GM12878 (cell line): ENCODE measurements around the gene IGF2R. TPM values are rescaled to one million over a fixed set of nuclear protein-coding genes. Genes with fewer than 3 reads are reported as not detected.

Source experiments
- ATAC-seq: fragments of 200-7000 bp; cut with Tn5 transposase; 3 replicates; pipeline ENCODE4 v1.9.1; 2020; ENCODE audit warnings: mild to moderate bottlenecking, moderate library complexity
- BruUV-seq: library from RNA; stranded (reverse); fragments of 400-500 nt; replicated peaks from 2 replicates; lab custom pipeline; 2021; lab: Mats Ljungman, UMichigan
- CTCF ChIA-PET: fragments of 300-600 bp; sonication (Branson Sonifier 250); formaldehyde crosslinking; extraction: SDS; loops from one replicate; lab custom pipeline; 2021; ENCODE audit warnings: inconsistent platforms; lab: Yijun Ruan, JAX
- POLR2A ChIA-PET: fragments of 350-600 bp; formaldehyde crosslinking; extraction: SDS; loops from one replicate; lab custom pipeline; 2021; ENCODE audit warnings: inconsistent platforms; lab: Charles Lee
- RAD21 ChIA-PET: fragments of 300-600 bp; sonication (Branson Sonifier 250); formaldehyde crosslinking; loops from one replicate; lab custom pipeline; 2023; ENCODE audit warnings: antibody characterized with exemption; ENCODE audit not compliant: unreplicated experiment; lab: Charles Lee
- SMC1A ChIA-PET: fragments of 300-600 bp; sonication (Branson Sonifier 250); formaldehyde crosslinking; loops from one replicate; lab custom pipeline; 2023; ENCODE audit not compliant: unreplicated experiment, uncharacterized antibody; lab: Charles Lee
- DNase-seq: peaks from one replicate; pipeline ENCODE4 v3.0.0-alpha.2; 2011; ENCODE audit warnings: low read depth, low spot score
- FAIRE-seq: peaks from 3 replicates; lab custom pipeline; 2011; peaks lifted over from hg19 to GRCh38; lab: Jason Lieb, UNC
- H2AFZ ChIP-seq: 2 replicates; pipeline ENCODE4 v1.6.0; 2011; ENCODE audit warnings: low read depth, low read length, control low read depth; ENCODE audit not compliant: control insufficient read depth
- H3K27ac ChIP-seq: 2 replicates; pipeline ENCODE4 v1.5.1; 2011; ENCODE audit warnings: control low read depth; ENCODE audit not compliant: control insufficient read depth, insufficient read depth
- H3K27me3 ChIP-seq, 2 experiments: replicated peaks in 1 of 2; 2 replicates each; pipeline versions ENCODE4 v1.6.0 to v1.6.1; 2011; ENCODE audit warnings: low read length in 1 of 2; ENCODE audit not compliant: control insufficient read depth in 2 of 2, insufficient read depth in 2 of 2
- H3K36me3 ChIP-seq, 2 experiments: 2 replicates each; pipeline ENCODE4 v1.5.1; 2011; ENCODE audit warnings: low read length in 1 of 2; ENCODE audit not compliant: control insufficient read depth in 2 of 2, insufficient read depth in 2 of 2
- H3K4me1 ChIP-seq: 2 replicates; pipeline ENCODE4 v1.6.1; 2011; ENCODE audit warnings: mild to moderate bottlenecking, low read length, moderate library complexity, mixed read lengths; ENCODE audit not compliant: control insufficient read depth, insufficient read depth
- H3K4me2 ChIP-seq: 2 replicates; pipeline ENCODE4 v1.6.0; 2011; ENCODE audit warnings: control low read depth; ENCODE audit not compliant: control insufficient read depth, insufficient read depth
- H3K4me3 ChIP-seq: fragments of 200-600 bp; sonication (generic); 2 replicates; pipeline ENCODE4 v1.5.1; 2016
- H3K79me2 ChIP-seq: 2 replicates; pipeline ENCODE4 v1.6.0; 2011; ENCODE audit warnings: low read length; ENCODE audit not compliant: control insufficient read depth, insufficient read depth
- H3K9ac ChIP-seq: 2 replicates; pipeline ENCODE4 v1.8.0; 2011; ENCODE audit warnings: low read length, control low read depth, mixed read lengths; ENCODE audit not compliant: control insufficient read depth, insufficient read depth
- H3K9me3 ChIP-seq: replicated peaks from 3 replicates; pipeline ENCODE4 v1.5.1; 2011; ENCODE audit warnings: mild to moderate bottlenecking, low read length; ENCODE audit not compliant: control insufficient read depth, insufficient read depth
- H4K20me1 ChIP-seq: 2 replicates; pipeline ENCODE4 v1.6.0; 2011; ENCODE audit not compliant: control insufficient read depth, insufficient read depth
- CHD2 ChIP-seq: IDR thresholded peaks from 2 replicates; pipeline ENCODE4 v1.6.1; 2011; ENCODE audit warnings: low read depth, low read length, improper control_type of control experiment, borderline replicate concordance
- HSF1 ChIP-seq: fragments of 150-350 bp; IDR thresholded peaks from 2 replicates; pipeline ENCODE4 v1.6.1; 2014; ENCODE audit warnings: mild to moderate bottlenecking, low read depth, low read length
- JUND ChIP-seq: IDR thresholded peaks from 2 replicates; pipeline ENCODE4 v1.6.1; 2012; ENCODE audit warnings: low read depth, mild to moderate bottlenecking, low read length, improper control_type of control experiment, moderate library complexity
- MTA2 ChIP-seq: fragments of 450-650 bp; IDR thresholded peaks from 2 replicates; pipeline ENCODE4 v1.6.1; 2016; ENCODE audit warnings: low read depth, mild to moderate bottlenecking, moderate library complexity
- PAX8 ChIP-seq: fragments of 450-650 bp; IDR thresholded peaks from 2 replicates; pipeline ENCODE4 v1.6.1; 2017; ENCODE audit warnings: mild to moderate bottlenecking, moderate library complexity
- POLR2A ChIP-seq: IDR thresholded peaks from 2 replicates; pipeline ENCODE4 v1.6.1; 2011; ENCODE audit warnings: low read depth, mild to moderate bottlenecking, low read length
- SMAD1 ChIP-seq: fragments of 450-650 bp; IDR thresholded peaks from 2 replicates; pipeline ENCODE4 v1.6.1; 2018; ENCODE audit warnings: mild to moderate bottlenecking, low read depth; ENCODE audit not compliant: partially characterized antibody
- SP1 ChIP-seq: IDR thresholded peaks from one replicate; pipeline ENCODE4 v1.6.1; 2011; ENCODE audit warnings: low read depth, low read length
- ZBED1 ChIP-seq: IDR thresholded peaks from 2 replicates; pipeline ENCODE4 v1.6.1; 2016; ENCODE audit warnings: borderline replicate concordance
- ZNF687 ChIP-seq: fragments of 450-650 bp; IDR thresholded peaks from 2 replicates; pipeline ENCODE4 v1.6.1; 2017; ENCODE audit warnings: mild to moderate bottlenecking, moderate library complexity
- ZZZ3 ChIP-seq: IDR thresholded peaks from 2 replicates; pipeline ENCODE4 v1.6.1; 2011; ENCODE audit warnings: low read depth; ENCODE audit not compliant: control insufficient read depth, insufficient read length
- WGBS: methylation state at CpG from one replicate; pipeline ENCODE4 v1.1.6; 2016; ENCODE audit warnings: low lambda C conversion rate; ENCODE audit not compliant: insufficient replicate concordance, insufficient coverage; ENCODE audit errors: missing lambda C conversion rate; 5-methylcytosine and 5-hydroxymethylcytosine counted together
- in situ Hi-C: fragments of 300-500 bp; cut with MboI; formaldehyde crosslinking; loops from 9 replicates; pipeline ENCODE4 v1.14.3; 2018; ENCODE audit warnings: mixed read lengths
- intact Hi-C: fragments of 100-400 bp; cut with micrococcal nuclease; formaldehyde crosslinking; loops from one replicate; pipeline ENCODE4 v1.14.2; 2022; ENCODE audit not compliant: unreplicated experiment
- polyA plus RNA-seq, 11 experiments: library from polyadenylated mRNA; depleted of rRNA in 4 of 11; unstranded in 6 of 11; stranded (reverse) in 5 of 11; fragments of >200 nt; fragmentation: Nextera tagmentation in 4 of 11; fragmentation: Illumina TruSeq in 1 of 11; extraction: Ambion mirVana in 4 of 11; extraction: Trizol in 1 of 11; gene quantifications; 1 replicate in 1 of 11; 2 replicates in 10 of 11; pipeline versions ENCODE4 v1.2.1 to v1.2.3, GENCODE V29; 2011 to 2016; ENCODE audit warnings: inconsistent platforms in 2 of 11, missing spikeins in 2 of 11, low read depth in 1 of 11
- total RNA-seq, 4 experiments: library from RNA; depleted of rRNA in 3 of 4; stranded (reverse); fragments of >200 nt in 3 of 4; fragmentation: Illumina TruSeq in 1 of 4; extraction: Trizol in 1 of 4; gene quantifications; 2 replicates each; pipeline versions ENCODE4 v1.2.1 to v1.2.3, GENCODE V29; 2013 to 2021

Gene IGF2R
- total and polyA plus RNA-seq, 10 of the 15 experiments (the other 5 are each of a cell fraction or from before 2014, with no cell fraction given) = 1.00 to 40.1 (median 16.8) TPM

- no peak for TF ChIP-seq SMAD1
- TF ChIP-seq CHD2 = peak; percentile 57; the same call in 1 of the 2 replicates
- no peak; the same call in 1 of the 2 replicates for TF ChIP-seq MTA2
Observed at GRCh38 chr6:159978291-159979135, 9.6 kb downstream of the IGF2R start (continued).

- POLR2A ChIA-PET = interaction anchor here (0.6 to 7.9 kb wide), 12 partner anchors 9 to 253 kb away, joined by 3 to 92 read pairs (median 6); partner anchors contain the start of genes ACAT2, IGF2R, MRPL18 and TCP1
- Histone ChIP-seq H3K4me1 (peaks cover 55% of the 10 kb centered on the region), H2AFZ (no peak overlapping the region), H4K20me1 (no peaks in the 10 kb centered on the region), H3K9me3 (no peaks in the 10 kb centered on the region), H3K36me3 (no peaks in the 10 kb centered on the region), H3K4me3 (peak overlapping the region; percentile 54), H3K27me3 (no peaks in the 10 kb centered on the region), H3K9ac (peak overlapping the region; percentile 76), H3K79me2 (peaks cover 97% of the 10 kb centered on the region), H3K4me2 (peak overlapping the region; percentile 84), H3K27ac (peak overlapping the region; percentile 96)
- FAIRE-seq (peak; percentile 7), DNase-seq (peak; percentile 75), ATAC-seq (peak; percentile 70)
- RAD21 ChIA-PET = interaction anchor here (1.0 to 8.9 kb wide), 8 partner anchors 11 to 116 kb away, joined by 3 to 89 read pairs (median 5); partner anchors contain the start of gene IGF2R
- WGBS = 40% methylated on average over 11 of the region's 11 CpGs
- SMC1A ChIA-PET = interaction anchor here (0.6 to 15.0 kb wide), 15 partner anchors 7 to 254 kb away, joined by 3 to 95 read pairs (median 4); partner anchors contain the start of genes TCP1 and WTAP
- BruUV-seq = no TSS peak
- intact Hi-C loops = loop anchor here (10.0 kb wide), 1 partner anchor 935 kb away; the partner anchor contains the start of gene TAGAP
- in situ Hi-C loops = no loop called here
- CTCF ChIA-PET = interaction anchor here (0.7 to 1.4 kb wide), 3 partner anchors 13 to 845 kb away, joined by 3 to 6 read pairs (median 3); no protein-coding TSS in a partner anchor
- peak; percentile 98 for TF ChIP-seq ZNF687
- no peak for TF ChIP-seq ZZZ3
- no peak for TF ChIP-seq SMAD1
- TF ChIP-seq SP1 = no peak
- peak; percentile 44; the same call in 1 of the 2 replicates for TF ChIP-seq POLR2A
- no peak for TF ChIP-seq ZBED1
- no peak for TF ChIP-seq PAX8
- TF ChIP-seq HSF1 = no peak
- peak; percentile 78 for TF ChIP-seq JUND
Observed at GRCh38 chr6:159979136-159979874, 10.4 kb downstream of the IGF2R start.
